SK-N-SH (cell line): ENCODE data around the gene PAX9.

Experiments used
- EP300 ChIP-seq, 2 experiments: IDR thresholded peaks; 2 replicates each; pipeline versions ENCODE4 v1.4.0 to v1.6.1; 2012; ENCODE audit warnings: borderline replicate concordance in 1 of 2, low read depth in 1 of 2, low read length in 1 of 2
- EZH2phosphoT487 ChIP-seq: fragments of 200-600 bp; sonication (generic); IDR thresholded peaks from 2 replicates; pipeline ENCODE4 v1.6.1; 2017; ENCODE audit warnings: low read depth, mixed run types, mild to moderate bottlenecking, antibody characterized with exemption, moderate library complexity, borderline replicate concordance
- JUND ChIP-seq: IDR thresholded peaks from 2 replicates; pipeline ENCODE4 v1.4.0; 2012
- POLR2AphosphoS5 ChIP-seq: IDR thresholded peaks from 2 replicates; pipeline ENCODE4 v1.6.1; 2012; ENCODE audit warnings: low read depth, low read length
- RCOR1 ChIP-seq: fragments of 150-350 bp; IDR thresholded peaks from 2 replicates; pipeline ENCODE4 v1.6.1; 2017; ENCODE audit warnings: antibody characterized with exemption, low read length
- SIN3A ChIP-seq: IDR thresholded peaks from 2 replicates; pipeline ENCODE4 v1.6.1; 2012; ENCODE audit warnings: low read depth, mild to moderate bottlenecking, low read length, moderate library complexity, borderline replicate concordance
- SMC3 ChIP-seq: IDR thresholded peaks from 2 replicates; pipeline ENCODE4 v1.6.1; 2012; ENCODE audit warnings: low read depth, low read length, improper control_type of control experiment
- TEAD4 ChIP-seq: IDR thresholded peaks from 2 replicates; pipeline ENCODE4 v1.4.0; 2012; ENCODE audit warnings: mild to moderate bottlenecking, borderline replicate concordance; ENCODE audit not compliant: insufficient read depth
- TF ChIP-seq, protein P1 (sequence below): fragments of 200-600 bp; sonication (generic); IDR thresholded peaks from 2 replicates; pipeline ENCODE4 v1.6.1; 2017; ENCODE audit warnings: antibody characterized with exemption, mild to moderate bottlenecking, moderate library complexity
- TF ChIP-seq, protein P2 (sequence below): IDR thresholded peaks from 2 replicates; pipeline ENCODE4 v1.4.0; 2012; ENCODE audit warnings: low read depth, borderline replicate concordance

DNA sequence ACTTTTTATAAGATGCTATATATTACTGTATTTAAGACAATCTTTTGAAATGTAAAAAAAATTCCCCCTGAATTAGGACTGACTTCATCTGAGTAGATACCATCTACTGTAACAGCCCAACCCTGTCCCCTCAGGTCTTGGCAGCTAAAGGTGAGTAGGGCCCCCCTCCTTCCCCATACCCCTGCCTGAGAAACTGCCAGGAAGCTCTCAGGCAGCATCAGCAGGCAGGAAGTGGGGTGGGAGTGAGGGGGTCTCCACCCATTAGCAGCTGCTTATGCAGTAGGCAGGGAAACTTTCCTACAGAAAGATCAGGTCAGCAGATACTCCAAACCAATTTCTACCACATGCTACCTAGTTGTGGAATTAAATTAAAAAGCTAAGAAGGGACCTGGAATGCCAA, 62.5 kb downstream of the PAX9 start:
- TF ChIP-seq TEAD4 (no peak), SIN3A (no peak), RCOR1 (no peak), POLR2AphosphoS5 (no peak), EZH2phosphoT487 (no peak), JUND (no peak), EP300 (IDR thresholded peaks at IDR 0.05; ENCODE audit: borderline replicate concordance in 1 of 2, low read depth in 1 of 2, low read length in 1 of 2) (no peak), SMC3 (no peak)
- TF ChIP-seq, protein P1, sequence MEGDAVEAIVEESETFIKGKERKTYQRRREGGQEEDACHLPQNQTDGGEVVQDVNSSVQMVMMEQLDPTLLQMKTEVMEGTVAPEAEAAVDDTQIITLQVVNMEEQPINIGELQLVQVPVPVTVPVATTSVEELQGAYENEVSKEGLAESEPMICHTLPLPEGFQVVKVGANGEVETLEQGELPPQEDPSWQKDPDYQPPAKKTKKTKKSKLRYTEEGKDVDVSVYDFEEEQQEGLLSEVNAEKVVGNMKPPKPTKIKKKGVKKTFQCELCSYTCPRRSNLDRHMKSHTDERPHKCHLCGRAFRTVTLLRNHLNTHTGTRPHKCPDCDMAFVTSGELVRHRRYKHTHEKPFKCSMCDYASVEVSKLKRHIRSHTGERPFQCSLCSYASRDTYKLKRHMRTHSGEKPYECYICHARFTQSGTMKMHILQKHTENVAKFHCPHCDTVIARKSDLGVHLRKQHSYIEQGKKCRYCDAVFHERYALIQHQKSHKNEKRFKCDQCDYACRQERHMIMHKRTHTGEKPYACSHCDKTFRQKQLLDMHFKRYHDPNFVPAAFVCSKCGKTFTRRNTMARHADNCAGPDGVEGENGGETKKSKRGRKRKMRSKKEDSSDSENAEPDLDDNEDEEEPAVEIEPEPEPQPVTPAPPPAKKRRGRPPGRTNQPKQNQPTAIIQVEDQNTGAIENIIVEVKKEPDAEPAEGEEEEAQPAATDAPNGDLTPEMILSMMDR: no peak
- TF ChIP-seq, protein P2, sequence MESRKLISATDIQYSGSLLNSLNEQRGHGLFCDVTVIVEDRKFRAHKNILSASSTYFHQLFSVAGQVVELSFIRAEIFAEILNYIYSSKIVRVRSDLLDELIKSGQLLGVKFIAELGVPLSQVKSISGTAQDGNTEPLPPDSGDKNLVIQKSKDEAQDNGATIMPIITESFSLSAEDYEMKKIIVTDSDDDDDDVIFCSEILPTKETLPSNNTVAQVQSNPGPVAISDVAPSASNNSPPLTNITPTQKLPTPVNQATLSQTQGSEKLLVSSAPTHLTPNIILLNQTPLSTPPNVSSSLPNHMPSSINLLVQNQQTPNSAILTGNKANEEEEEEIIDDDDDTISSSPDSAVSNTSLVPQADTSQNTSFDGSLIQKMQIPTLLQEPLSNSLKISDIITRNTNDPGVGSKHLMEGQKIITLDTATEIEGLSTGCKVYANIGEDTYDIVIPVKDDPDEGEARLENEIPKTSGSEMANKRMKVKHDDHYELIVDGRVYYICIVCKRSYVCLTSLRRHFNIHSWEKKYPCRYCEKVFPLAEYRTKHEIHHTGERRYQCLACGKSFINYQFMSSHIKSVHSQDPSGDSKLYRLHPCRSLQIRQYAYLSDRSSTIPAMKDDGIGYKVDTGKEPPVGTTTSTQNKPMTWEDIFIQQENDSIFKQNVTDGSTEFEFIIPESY: no peak
